Stimulated activated CD4-positive, alpha-beta T cell treated with anti-CD3 and anti-CD28 coated beads, Interleukin-4, amount 100 ng/mL, for 24 hours (primary cell): ENCODE measurements around the gene RNF112.
A peak's percentile ranks its signal among the peaks of the same experiment; 100 is the strongest.
"Not testable (repeated sequence)": the region's sequence is repeated elsewhere in the genome, so short reads cannot be mapped to it uniquely, and the experiment has no call there.

Experiments used
- DNase-seq: peaks from one replicate; pipeline ENCODE4 v3.0.0-alpha.2; 2020

The RNF112 gene

GRCh38 chr17:19415806-19416775, 5.1 kb downstream of the RNF112 start:
- no peak for DNase-seq

GRCh38 chr17:19417611-19418010, 6.6 kb downstream of the RNF112 start:
- DNase-seq, result no peak

- no peak for DNase-seq
Measured at GRCh38 chr17:19418251-19418992, 7.4 kb downstream of the RNF112 start.

- no peak for DNase-seq
Measured at GRCh38 chr17:19421219-19421618, 10.2 kb downstream of the RNF112 start.

- DNase-seq, result no peak
Measured at GRCh38 chr17:19421926-19422325, 10.9 kb downstream of the RNF112 start.

- no peak for DNase-seq
Measured at GRCh38 chr17:19424934-19425868, 14.2 kb downstream of the RNF112 start.

GRCh38 chr17:19426631-19427030, 15.6 kb downstream of the RNF112 start:
- DNase-seq, result no peak

- DNase-seq, result no peak
Measured at GRCh38 chr17:19431691-19432090, 20.7 kb downstream of the RNF112 start.

GRCh38 chr17:19433255-19433654, 22.2 kb downstream of the RNF112 start:
- DNase-seq, result no peak

- DNase-seq, result no peak
Measured at GRCh38 chr17:19433727-19434340, 22.8 kb downstream of the RNF112 start.

- DNase-seq, result no peak
Measured at GRCh38 chr17:19440421-19440820, 29.4 kb downstream of the RNF112 start.

GRCh38 chr17:19441288-19441687, 30.3 kb downstream of the RNF112 start:
- not testable (repeated sequence) for DNase-seq

- no peak for DNase-seq
Measured at GRCh38 chr17:19442731-19443130, 31.7 kb downstream of the RNF112 start.

- no peak for DNase-seq
Measured at GRCh38 chr17:19443148-19443547, 32.1 kb downstream of the RNF112 start.

- DNase-seq, result no peak
Measured at GRCh38 chr17:19445105-19445504, 34.1 kb downstream of the RNF112 start.

GRCh38 chr17:19446577-19446976, 35.5 kb downstream of the RNF112 start:
- not testable (repeated sequence) for DNase-seq

- peak; percentile 80 for DNase-seq
Measured at GRCh38 chr17:19447085-19447583, 36.1 kb downstream of the RNF112 start.

- DNase-seq, result no peak
Measured at GRCh38 chr17:19448341-19449268, 37.6 kb downstream of the RNF112 start.

- no peak for DNase-seq
Measured at GRCh38 chr17:19449656-19450055, 38.6 kb downstream of the RNF112 start.

- DNase-seq, result no peak
Measured at GRCh38 chr17:19453296-19453695, 42.3 kb downstream of the RNF112 start.

- no peak for DNase-seq
Measured at GRCh38 chr17:19454074-19454473, 43.0 kb downstream of the RNF112 start.
